HG03025 (cell line): ENCODE measurements around the gene ASTN2.
A peak's percentile ranks its signal among the peaks of the same experiment; 100 is the strongest.

Experiments used
- ATAC-seq: cut with Tn5 transposase; IDR thresholded peaks from one replicate; pipeline ENCODE4 v1.9.1; 2021; ENCODE audit warnings: mild to moderate bottlenecking, moderate library complexity; ENCODE audit not compliant: unreplicated experiment, low FRiP score

ASTN2 gene

DNA sequence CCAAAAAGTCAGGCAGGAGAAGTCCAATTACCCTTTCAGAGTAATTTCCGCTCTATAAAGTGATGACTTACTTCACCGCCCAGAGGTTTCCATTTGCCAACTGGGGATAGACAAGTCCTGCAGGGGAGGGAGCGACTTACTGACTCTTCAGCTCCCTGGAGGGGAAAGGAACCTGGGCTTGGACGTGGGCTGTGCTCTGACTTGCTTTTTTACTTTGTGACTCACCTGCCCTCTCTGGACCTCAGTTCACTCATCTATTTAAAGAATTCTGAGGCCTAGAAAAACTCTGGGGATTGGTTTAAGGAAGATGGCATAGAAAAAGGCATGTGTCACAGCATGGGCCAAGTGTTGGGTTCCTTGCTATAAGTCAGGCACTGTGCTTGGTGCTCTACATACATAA lies 908.2 kb downstream of the ASTN2 start:
- ATAC-seq: no peak

DNA sequence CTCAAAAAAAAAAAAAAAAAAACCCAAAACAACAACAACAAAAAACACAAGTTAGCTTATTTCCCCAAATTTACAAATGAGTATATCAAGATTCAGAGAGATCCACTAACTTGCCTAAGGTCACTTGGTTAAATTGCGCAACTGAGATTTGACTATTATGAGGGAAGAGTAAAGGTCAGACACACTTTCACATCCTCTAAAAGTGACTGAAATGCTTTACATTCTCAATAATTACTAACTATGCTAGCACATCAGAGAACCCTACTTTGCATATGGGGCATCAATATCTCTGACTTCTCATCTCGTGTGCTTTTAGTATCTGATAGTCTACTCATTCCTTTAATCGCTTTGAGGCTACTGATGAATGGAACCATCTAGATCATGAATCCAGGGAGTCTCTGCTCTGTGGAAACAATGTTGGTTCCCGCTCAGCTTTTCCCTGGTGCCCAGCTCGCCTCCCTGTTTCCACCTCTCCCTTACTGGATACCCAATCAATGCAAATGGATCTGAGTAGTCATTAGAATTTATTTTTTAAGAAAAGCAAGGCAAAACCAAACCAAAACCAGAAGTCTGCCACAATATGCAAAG lies 909.9 kb downstream of the ASTN2 start:
- peak; percentile 87 for ATAC-seq

DNA sequence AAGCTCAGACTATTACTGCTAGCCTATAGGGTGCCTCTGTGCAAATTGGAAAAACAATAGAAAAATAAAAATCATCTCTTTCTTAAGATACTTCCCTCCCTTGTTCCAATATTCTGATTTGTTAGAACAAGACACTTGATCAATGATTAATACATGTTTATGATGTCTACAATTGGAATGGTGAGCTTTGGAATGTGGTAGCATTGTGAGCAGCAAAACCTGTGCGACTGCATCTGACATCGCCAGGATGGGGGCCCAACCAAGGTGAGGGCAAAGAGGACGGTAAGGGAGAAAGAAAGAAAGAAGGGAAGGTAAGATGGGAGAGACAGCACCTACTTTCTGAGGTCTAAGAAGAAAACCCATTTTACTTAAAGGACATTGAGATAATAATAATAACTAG lies 910.8 kb downstream of the ASTN2 start:
- ATAC-seq: no peak

DNA sequence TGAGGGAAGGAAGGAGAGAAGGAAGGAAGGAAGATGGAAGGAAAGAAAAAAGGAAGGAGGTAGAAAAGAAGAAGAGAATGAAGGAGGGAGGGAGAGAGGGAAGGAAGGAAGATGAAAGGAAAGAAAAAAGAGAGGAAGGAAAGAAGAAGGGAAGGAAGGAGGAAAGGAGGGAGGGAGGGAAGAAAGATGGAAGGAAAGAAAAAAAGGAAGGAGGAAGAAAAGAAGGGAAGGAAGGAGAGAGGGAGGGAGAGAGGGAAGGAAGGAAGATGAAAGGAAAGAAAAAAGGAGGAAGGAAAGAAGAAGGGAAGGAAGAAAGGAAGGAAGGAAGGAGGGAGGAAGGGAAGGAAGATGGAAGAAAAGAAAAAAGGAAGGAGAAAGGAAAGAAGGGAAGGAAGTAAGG lies 912.1 kb downstream of the ASTN2 start:
- ATAC-seq: no peak

DNA sequence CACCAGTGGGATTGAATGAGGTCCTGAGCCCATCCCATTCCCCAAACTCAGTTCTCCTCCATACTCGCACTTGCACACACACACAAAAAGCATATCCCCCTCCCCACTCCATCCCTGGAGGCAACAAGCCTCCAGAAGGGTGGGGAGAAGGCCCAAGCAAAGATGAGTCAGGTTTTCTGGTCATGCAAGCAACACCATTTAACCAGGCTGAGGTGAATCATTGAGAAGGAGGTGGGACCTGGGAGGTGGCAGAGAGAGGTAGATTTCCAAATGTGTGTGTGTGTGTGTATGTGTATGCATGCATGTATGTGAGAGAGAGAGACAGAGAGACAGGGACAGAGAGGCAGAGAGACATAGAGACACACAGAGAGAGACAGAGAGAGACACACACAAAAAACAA lies 913.0 kb downstream of the ASTN2 start:
- ATAC-seq: no peak

DNA sequence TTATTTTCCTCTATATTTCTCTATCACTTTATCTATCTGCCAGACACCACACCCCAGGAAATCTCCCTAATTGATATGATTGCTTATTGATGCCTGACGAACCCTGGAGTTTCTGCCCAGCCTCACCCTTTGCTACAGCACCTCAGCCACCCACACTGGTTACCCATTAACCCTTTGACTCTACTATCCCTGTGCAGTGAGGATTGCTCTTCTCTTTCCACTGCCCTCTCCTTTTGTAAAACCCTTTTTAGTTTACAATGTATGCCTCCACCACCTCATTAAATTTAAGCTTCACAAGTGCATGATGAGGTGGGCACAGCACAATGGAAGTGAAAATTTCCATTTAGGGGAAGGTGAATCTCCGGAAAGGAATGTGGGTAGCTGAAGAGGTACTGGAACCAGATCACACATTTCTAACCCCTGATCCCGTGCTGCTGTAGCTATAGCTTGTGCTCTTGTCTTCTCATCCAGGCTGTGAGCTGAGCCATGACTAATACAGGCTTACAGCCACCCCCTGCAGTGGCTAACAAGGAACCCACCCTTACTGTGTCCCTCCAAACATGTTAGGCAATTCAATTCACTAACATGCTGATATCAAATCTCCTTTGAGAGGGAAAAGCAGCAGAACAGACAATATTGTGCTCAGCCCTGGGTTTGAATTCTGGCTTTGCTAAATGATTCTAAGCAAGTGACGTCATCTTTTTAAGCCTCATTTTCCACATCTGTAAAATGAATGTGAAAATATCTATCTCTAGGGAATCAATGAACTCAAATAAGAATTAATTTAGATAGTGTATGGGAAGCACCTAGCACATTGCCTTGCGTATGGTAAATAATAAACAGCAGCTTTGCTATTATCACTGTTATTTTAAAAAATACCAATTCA lies 914.6 kb downstream of the ASTN2 start:
- ATAC-seq: no peak

DNA sequence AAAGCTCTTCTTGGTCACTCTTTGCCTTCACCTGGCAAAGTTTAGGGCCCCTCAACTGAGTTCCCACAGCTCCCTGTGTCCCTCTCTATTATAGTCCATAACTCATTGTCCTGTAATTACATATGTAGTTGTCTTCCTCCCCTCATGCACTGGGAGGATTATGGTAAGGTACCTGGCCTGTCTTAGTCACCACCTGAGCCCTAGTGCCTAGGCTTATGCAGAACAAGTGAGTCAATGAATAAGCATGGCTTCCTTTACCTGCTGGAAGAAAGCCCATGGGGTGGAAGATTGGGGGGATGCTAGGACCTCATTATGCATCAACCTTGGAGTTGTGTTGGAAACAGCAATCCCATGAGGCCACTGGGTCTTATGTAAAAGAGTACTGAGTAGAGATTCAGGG lies 915.4 kb downstream of the ASTN2 start:
- ATAC-seq: no peak

DNA sequence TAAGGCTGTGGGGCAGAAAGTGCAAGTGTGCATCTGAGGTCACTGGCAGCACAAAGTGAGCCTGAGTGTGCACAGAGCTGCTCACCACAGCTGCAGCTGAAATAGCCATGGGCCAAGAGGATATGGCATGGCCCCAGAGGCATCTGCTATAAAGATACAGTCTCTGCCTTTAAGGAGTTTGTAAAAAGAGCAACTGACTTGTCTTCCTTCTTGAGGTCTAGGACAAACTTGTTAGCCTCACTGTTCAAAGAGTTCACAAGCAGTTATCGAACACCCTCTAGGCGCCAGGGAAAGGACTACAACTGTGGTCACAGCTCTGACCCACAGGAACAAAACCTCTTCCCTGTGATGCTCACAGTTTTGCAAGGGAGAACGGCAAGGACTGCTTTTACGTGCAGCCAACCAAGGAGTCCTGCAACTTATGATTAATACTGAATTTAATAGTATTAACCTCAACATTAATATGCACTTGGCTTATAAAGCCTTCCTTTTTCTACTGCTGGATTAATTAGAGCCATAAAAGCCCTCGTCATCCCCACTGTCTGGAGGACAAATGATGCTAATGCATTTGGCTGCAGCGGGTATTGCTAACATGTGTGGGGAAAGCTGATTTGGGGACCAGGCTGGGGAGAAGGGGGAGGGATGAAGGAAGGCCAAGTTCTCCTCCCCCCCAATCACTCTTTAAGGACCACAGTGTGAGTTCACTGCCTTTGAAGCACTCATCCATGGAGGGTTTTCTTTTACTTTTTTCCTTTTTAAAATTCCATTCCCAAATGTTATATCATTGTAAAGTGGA lies 917.6 kb downstream of the ASTN2 start:
- ATAC-seq: no peak

DNA sequence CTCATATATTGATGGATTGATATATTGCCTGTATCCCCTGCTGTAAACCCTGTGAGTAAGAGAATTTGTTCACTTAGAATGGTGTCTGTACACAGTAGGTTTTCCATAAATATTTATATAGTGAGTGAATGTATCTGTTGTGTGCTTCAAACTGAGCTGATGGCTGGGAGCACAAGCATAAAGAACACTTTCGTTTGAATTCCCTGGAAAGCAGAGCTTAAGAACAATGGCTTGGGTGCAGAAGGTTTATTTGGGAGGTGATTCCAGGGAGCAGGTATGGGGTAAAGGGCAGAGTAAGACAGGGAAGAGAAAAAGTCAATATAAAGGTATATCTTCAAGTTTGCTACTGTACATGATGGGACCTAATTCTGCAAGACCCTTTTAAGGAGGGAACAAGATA lies 918.7 kb downstream of the ASTN2 start:
- ATAC-seq: no peak

DNA sequence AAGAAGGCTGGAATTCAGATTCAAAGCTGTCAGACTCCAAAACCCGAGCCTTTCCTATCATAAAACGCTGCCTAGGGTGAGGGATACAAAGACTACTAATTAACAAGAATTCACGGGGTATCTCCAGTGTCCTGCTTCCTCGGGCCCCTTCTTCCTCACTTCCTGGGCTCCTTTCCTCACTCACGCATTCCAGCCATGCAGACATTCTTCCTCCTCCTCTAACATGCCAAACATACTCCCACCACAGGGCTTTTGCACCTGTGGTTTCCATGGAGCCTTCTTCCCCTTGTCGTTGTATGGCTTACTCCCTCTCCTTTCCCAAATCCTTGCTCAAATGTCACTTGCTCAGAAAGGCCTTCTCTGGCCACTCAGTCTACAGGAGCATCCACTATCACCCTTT lies 919.1 kb downstream of the ASTN2 start:
- no peak for ATAC-seq

DNA sequence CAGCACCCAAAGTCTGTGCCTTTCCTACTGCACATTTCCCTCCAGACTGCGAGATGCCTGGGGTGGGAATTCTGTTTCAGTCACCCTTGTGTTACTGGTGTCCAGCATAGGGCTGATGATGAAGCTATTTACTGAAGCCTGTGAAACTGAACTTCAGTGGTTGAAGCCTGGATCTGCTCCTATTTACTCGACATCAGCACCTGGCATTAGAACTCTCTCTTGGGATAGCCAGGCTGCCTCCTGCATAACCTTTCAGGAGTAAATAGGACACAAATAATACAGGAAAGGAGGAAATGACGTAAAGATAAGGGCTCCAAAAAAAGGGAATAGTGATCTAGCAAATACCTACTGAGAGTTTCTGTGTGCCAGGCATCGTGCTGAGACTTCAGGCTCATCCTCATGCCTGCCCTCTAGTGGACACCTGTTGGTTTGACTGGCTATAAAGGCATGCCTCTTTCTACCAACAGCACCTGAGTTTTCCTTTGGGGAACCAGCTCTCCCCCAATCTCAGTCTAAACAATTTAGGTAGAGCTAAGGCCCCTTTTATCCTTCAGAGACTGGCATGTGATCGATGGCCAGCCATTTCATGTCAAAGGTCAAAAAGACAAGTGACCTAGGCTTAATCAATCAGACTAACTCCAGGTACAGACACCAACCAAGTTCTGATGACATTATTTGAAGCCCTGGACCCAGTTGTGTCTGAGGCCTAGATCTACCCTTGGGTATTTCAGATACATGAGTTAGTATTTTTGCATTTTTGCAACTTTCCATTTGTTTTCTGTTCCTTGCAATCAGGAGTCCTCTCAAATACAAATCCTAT lies 919.8 kb downstream of the ASTN2 start:
- ATAC-seq: no peak

DNA sequence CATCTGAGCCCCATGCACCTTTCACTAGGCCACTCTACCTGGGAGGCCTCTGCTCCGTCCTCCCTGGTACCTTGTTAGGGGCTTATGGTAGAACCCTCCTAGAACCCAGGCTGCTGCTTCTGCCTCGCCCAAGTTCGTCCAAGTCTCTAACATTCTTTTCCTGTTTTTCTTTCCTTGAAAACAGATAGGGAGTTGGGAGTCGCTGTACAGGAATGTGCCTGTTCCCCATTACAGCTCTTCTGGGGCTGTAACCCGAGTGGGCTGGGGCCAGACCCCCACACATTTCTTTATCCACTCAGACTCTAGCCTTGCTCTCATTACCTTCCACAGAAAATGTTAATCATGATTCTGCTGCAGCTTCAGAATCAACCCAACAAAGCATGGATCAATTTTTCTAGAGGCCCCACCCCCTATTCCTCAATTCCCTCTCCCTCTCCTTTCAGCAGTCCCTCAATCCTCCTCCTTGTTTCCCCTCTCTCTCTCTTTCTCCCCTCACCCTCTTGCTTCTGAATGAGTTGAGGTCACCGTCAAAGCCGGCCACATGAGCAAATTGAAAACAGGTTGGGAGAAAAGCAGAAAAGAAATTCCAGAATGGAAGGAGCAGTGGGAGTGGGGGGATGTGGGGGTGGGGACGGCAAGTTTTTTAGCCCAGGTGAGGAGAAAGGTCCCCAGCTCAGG lies 921.5 kb downstream of the ASTN2 start:
- no peak for ATAC-seq

DNA sequence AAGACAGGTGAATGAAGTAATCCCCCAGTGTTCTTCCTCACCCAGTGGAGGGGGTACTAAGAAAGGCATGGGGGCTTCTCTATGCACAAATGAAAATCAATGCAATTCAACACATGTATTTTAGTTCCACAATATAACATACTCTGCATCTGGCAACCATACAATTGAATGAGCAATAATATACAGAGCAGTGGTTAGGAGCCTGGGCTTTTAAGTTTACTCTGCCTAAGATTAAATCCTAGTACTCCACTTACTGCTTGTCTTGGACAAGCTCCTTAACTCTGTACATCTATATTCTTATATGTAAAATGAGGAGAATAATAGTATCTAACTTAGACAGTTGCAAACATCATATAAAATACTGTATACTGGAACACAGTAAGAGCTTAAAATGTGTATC lies 923.2 kb downstream of the ASTN2 start:
- no peak for ATAC-seq

DNA sequence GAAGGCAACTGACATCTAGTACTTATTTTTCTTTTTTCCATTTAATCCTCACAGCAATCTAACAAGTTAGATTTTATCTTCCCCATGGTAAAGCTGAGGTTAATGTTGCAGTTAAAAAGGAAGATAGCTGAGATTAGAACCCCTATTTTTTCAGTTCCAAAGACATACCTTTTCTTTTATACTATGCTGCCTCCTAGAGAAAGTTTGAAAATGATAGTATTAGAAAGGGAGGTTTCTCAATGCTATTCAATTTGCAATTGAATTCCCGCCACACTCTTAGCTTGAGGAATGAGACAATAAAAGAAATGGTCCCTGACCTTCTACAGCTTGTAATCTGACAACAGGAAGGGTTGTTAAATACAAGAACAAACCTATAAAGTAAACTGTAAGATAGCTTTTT lies 923.6 kb downstream of the ASTN2 start:
- no peak for ATAC-seq

DNA sequence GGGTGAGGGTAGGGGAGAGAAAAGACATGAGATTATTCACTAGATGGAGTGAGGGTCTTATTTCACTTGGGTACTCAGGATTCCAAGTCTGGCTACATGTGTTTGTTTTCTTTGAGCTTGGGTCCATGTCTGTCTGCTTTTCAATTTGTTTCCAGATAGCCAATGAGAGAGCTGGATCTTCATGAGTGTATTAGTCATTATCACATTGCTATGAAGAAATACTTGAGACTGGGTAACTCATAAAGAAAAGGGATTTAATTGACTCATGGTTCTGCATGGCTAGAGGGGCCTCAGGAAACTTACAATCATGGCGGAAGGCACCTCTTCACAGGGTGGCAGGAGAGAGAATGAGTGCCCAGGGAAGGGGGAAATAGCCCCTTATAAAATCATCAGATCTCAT lies 924.5 kb downstream of the ASTN2 start:
- no peak for ATAC-seq

DNA sequence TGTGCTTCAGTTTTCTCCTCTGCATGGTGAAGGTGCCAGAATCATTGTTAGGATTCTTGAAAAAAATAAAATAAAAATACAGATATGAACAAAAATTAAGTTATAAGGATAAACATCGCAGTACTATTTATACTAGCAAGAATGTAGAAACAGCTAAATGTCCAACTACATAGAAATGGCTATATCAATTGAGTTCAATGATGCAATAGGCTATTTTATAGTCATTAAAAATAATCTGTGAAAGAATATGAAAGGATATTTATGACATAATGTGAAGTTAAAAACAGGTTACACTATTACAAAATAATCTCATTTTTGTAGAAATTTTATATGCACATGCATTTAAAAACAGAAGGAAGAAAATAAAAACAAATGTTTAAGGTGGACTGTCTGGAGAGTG lies 926.5 kb downstream of the ASTN2 start:
- no peak for ATAC-seq

DNA sequence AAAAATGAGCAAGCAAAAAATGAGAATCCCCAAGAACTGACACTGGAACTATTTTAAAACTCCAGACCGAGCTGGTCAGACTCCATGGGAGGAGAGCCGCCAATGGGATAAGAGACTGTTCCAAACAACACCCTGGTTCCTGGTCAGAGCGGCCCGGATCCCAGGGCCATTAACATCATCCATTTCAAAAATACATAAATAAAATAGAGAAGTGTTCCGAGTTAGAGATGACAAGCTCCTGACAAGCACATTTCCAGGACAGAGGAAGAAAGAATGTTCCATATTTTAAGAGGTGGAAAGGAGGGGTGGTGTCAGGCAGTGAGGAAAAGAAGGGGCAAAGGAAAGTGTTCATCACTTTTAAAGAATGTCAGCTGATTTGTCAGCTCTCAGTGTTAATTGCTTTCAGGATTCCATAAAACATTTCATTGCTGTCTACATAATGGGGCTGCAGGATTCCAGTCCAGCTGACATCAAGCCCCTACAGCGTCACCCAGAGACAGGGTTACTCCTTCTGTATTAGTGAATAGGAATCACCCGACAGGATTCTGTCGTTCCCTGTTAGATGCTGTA lies 930.3 kb downstream of the ASTN2 start:
- no peak for ATAC-seq

DNA sequence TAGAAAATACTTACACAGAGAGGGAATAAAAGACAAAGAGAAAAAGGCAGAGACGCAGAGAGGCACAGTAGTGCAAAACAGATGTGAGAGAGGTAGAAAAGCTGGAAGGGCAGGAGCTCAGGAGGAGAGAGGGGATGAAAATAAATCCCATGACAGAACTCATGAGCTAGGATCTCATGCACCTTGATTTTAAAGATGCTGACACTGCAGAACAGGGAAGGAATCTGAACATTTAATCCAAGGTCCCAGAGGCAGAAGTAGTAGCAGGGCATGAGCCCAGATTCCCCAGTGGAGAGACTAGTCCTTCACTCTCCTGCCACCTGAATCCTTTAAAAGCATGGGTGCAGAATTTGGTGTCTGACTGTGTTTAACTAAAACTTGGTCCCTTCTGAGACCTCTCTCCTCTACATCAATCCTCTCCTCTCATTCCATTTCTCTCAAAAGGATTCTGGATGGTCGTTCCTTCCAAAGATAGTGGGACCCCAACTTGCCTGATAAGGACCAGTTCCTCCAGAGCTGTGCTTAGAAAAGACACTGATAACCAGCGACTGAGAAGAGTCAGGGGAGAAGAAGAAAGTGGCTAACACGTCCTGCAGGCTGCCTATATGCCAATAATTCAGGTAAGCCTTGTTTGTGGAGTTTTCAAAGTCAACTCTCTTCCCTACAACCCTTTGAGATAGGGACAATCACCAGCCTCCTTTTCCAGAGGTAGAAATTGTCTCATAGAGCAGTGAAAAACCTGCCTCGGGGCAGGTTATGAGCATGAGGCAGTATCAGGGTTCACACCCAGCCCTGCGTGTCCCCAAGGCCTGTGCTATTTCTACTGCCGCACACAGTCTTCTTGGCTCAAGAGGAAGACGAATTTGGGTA lies 931.0 kb downstream of the ASTN2 start:
- ATAC-seq: no peak

DNA sequence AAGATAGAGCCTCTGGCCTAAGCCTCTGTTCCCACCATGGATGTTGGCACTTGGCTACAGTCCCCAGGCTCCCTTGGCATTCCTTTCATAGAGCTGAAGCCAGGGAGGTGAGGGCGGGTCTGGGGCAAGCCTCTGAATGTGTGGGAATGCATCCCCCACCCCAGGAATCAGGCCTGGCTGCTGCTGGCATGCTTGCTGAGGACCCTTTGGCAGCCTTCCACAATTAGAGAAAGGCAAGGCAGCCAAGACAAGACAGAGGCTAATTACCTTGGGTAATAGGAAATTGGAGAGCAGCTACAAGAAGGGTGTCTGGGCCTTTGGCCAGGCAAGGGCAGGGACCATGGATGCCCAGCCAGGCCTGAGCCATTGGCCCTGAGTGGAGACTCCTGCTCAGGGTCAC lies 932.1 kb downstream of the ASTN2 start:
- ATAC-seq: no peak
